GM18909 (cell line): ENCODE results near the gene KCNC3.
A peak's percentile ranks its signal among the peaks of the same experiment; 100 is the strongest.

Experiments
- ATAC-seq: cut with Tn5 transposase; IDR thresholded peaks from one replicate; pipeline ENCODE4 v1.9.1; 2021; ENCODE audit warnings: mild to moderate bottlenecking; ENCODE audit not compliant: unreplicated experiment, poor library complexity

The KCNC3 gene

GRCh38 chr19:50329146-50329925 lies at the start of gene KCNC3:
Gene KCNC3 (minus strand): TSS chr19:50329377. CDS start chr19:50329082, 295 bp downstream.
- peak; percentile 43 for ATAC-seq

DNA sequence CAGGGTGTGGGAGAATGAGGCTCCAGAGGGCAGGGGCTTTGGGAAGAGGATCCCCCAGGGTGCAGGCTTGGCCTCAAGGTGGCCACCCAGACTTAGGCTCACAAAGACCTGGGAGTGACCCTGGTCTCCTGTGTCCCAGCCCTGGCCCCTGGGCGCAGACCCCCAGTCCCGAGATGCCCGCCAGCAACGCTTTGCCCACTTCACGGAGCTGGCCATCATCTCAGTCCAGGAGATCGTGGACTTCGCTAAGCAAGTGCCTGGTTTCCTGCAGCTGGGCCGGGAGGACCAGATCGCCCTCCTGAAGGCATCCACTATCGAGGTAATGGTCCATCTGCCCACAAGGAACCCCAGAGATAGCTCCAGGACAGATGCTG lies 49.7 kb upstream of the KCNC3 start:
- no peak for ATAC-seq

DNA sequence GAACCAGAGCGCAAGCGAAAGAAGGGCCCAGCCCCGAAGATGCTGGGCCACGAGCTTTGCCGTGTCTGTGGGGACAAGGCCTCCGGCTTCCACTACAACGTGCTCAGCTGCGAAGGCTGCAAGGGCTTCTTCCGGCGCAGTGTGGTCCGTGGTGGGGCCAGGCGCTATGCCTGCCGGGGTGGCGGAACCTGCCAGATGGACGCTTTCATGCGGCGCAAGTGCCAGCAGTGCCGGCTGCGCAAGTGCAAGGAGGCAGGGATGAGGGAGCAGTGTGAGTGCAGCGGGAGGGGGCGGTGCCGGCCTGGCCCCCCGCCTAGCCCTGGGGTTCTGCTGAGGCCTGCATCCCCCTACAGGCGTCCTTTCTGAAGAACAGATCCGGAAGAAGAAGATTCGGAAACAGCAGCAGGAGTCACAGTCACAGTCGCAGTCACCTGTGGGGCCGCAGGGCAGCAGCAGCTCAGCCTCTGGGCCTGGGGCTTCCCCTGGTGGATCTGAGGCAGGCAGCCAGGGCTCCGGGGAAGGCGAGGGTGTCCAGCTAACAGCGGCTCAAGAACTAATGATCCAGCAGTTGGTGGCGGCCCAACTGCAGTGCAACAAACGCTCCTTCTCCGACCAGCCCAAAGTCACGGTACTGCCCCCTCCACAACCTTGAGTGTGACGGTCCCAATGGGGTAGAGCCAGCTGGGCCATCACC lies 49.1 kb upstream of the KCNC3 start:
- no peak for ATAC-seq

GRCh38 chr19:50377517-50377916 lies 48.3 kb upstream of the KCNC3 start:
- no peak for ATAC-seq

DNA sequence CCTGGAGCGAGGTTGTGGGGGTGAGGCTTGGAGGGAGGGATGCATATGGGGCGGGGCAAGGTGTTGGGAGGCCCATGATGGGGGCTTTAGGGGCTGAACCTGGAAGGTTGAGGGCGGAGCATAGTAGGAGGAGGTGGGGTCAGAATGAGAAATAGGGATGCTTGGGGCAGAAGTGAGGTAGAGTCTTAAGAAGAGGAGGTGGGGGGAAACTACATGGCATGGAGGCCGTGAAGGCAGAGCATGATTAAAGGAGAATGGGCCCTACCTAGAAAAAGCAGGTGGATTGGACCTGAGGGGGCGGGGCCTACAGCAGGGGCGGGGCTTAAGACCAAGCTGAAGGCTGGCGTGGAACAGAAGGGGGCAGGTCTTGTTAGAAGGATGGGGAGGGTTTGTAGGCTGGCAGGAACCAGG lies 47.9 kb upstream of the KCNC3 start:
- no peak for ATAC-seq

- peak; percentile 85 for ATAC-seq
These were observed 47.2 kb upstream of the KCNC3 start, which contains the start of gene NR1H2 for GRCh38 chr19:50376166-50377050. Gene NR1H2 (plus strand): TSS chr19:50376457. CDS start chr19:50377606, 1,149 bp downstream.

- no peak for ATAC-seq
These were observed 42.8 kb upstream of the KCNC3 start for GRCh38 chr19:50371914-50372475.

DNA sequence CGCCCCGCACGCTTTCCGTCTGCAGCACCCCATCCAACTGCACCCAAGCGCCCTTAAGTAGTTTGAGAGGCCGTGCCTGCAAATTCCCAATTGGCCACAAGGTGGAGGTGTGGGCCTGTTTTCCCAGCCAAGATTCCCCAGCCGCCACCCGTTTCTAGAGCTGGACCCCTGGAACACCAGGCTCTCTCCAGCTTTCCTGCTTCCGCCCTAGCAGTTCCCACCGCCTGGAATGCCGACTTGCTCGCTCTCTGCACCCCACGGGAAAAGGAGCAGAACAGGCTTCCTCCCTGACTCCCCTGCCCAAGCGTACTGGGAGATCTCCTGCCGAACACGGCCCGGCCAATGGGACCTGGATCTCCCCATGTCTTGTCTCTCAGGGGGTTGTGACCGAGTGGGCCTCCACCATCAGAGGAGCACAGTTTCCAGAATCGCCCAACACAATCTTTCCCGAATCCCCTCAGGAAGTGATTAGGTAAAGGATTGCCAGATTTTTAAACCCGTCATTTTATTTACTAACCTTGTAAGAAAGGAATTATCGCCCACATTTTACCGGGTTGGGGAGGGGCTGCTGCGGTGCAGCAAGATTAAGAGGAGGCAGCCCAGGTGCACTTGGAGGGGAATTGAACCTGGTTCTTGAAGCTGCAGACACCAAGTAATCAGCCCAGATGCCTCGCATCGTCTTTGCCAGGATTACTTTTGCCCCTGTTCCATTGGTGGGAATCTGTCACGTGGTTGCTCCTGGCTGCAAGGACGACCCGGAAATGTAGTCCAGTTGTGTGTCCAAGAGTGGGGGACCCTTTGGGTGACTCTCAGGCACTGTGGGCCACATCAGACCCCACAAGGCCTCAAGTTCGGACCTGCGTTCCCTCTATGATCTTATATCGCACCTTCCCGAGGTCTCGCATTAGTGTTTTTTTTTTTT lies 39.7 kb upstream of the KCNC3 start:
- peak; percentile 62 for ATAC-seq

DNA sequence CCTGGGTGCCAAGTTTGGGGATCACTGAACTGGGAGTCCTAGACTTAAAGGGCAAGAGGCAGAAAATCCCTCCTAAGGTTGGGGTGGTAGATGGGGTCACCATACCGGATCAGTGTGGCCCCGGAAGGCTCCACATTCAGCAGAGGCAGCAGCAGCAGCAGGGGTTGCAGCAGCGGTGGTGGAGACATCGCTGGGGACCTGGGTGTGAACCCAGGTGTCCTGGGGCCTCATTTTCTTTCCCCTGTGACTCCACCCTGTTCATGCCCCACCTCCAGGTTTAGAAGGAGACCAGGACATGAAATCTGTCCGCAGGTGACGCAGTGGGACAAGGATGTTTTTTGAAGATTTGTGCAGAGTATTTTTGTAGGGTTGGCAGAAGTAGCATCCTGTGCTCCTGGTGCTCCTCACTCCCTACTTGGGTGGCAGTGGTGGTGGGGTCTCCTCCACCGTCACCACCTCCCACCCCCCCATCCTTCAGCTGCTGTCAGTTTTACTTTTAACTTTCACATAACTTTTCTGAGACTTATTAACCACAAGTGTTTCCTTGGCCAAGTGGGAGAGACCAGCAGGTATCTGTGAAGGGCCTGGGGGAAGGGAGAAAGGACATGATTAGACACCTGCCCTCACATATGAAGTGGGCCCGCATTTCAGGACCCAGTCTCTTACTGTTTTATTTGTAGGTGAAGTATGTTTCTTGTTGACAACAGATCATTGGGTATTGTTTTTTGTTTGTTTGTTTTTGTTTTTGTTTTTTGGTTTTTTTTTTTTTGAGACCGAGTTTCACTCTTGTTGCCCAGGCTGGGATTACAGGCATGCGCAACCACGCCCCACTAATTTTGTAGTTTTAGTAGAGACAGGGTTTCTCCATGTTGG lies 36.5 kb upstream of the KCNC3 start, which contains the start of gene NAPSA:
Gene NAPSA, minus strand, starts transcription at position 206 of the 873 bp plus-strand sequence. Its CDS starts 18 bp downstream, at position 188.
- ATAC-seq = no peak

- no peak for ATAC-seq
These were observed 33.7 kb upstream of the KCNC3 start for GRCh38 chr19:50362656-50363424.

- ATAC-seq = no peak
These were observed 32.8 kb upstream of the KCNC3 start for GRCh38 chr19:50362030-50362412.

DNA sequence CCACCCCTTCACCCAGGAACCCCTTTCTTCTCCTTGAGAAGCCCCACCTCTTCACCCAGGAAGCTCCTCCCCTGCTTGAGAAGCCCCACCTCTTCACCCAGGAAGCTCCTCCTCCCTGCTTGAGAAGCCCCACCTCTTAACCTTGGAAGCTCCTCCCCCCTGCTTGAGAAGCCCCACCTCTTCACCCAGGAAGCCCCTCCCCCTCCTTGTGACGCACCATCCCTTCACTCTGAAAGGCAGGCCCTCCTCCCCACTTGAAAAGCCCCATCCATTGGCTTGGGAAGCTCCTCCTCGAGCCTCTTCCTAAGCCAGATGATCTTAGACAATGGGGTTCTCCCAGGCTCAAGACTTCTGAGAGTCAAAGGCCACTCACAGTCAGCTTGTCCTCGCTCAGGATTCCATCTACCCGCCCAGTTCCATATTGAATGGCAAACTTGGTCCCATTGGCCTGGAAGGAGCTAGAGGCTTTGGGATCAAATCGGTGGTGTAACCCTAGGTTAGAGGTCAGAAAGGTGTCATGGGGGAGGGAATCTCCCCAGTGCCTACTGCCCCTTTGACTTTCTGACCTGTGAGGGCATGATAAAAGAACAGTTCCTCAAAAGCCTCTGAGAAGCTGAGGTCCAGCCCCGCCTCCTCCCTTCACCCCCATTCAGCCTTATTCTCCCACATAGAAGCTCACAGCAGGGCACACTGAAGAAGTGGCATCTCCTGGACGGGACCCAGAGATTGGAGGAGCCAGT lies 32.3 kb upstream of the KCNC3 start:
- no peak for ATAC-seq

DNA sequence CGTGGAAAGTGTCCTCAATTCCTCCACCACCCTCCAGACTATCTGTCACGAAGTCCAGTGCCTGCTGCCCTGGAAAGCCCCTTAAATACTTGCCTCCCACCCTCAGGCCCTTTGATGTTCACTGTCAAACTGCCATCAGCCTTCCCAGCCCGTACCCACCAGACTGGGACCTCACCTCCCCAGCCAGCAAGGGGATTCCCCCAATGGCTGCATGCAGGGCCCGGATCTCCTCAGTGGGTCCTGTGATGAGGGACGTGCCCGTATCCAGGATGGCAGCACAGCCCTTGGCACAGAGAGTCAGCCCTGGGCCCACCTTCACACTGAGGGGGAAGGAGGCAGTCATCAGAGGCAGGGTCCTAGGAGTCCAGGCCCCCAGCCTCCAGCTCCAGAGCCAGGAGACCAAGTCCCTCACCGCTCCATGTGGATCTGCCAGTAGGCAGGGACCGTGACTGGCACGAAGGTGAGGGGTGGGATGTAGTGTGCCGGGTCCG lies 30.2 kb upstream of the KCNC3 start:
- ATAC-seq = no peak

DNA sequence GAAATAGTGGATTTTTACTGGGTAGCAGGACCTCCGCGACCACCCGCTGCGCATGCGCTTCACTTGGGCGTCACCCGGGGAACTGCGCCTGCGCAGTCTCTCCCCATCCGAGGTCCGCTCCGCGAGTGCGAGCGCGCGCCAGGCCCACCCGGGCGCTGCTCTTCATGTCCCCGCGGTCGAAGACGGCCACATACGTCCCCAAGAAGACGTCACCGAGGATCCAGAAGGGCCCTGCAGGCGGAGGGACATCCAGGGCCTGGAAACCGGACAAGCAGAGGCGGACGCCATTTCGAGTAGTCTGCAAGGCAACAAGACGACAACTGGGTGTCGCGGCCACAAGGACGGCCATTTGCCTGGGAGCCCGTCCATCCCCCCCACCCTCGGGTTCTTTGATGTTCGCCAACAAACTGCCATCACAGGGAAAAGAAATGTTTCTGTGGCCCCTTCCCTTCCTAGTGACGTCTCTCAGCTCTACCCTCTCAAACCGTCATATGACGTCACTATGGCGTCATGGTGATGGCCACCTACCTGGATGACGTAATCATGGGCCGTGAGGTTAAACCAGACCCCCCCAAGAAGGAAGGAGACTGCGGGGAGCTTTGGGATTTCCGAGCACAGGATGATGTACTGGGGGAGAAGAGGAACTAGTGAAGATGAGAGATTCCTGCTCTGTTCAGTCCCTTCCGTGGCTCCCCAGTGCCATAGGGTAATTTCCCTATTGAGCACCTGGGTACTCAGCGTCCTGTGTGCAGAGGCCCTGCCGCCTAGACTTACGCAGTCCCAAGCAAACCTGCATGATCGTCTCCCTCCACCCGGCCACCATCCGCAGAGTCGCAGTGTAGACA lies 29.5 kb upstream of the KCNC3 start:
- ATAC-seq = no peak

DNA sequence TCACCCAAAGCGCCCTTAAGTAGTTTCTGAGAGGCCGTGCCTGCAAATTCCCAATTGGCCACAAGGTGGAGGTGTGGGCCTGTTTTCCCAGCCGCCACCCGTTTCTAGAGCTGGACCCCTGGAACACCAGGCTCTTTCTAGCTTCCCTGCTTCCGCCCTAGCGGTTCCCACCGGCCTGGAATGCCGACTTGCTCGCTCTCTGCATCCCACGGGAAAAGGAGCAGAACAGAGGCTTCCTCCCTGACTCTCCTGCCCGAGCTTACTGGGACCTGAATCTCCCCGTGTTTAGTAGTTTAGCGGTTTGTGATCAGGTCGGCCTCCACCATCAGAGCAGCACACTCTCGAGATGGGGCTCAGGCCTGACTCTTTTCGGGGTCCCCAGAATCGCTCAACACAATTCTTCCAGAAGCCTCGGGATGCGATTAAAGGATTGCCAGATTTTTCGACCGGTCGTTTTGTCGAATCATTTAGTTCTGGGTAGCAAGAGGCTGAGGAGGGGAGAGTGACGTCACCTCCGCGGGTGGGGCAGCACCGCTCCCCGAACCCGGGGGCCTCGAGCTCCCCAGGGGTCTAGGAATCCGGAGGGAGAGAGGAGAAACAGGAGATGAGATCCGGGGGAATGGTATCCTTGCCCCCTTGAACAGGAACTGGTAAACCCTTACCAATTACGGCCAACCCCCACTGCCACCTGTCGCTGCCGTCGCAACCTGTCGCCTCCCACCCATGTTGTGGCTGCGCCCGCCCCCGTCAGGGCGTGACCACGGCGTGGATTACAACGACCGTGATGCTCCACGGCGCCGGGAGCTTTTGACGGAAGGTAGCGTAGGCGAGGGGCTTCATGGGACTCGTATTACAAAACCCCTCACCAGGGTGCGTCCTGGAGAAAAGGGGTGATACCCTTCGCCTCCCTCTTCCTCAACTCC lies 28.3 kb upstream of the KCNC3 start:
- ATAC-seq = no peak
